Renal cortex interstitium (tissue), 11 donors: Measurements from ENCODE around the gene SLC1A2. TPM values are rescaled to one million over a fixed set of nuclear protein-coding genes. Genes with fewer than 3 reads are reported as not detected.

Experiments used
- DNase-seq, 11 donors: peaks; one replicate each; pipeline ENCODE4 v3.0.0-alpha.2; 2013; ENCODE audit warnings: low read depth in 9 of 11, low spot score in 4 of 11; ENCODE audit errors: extremely low read depth in 1 of 11
- polyA plus RNA-seq, 3 donors: library from polyadenylated mRNA; unstranded; fragments of 120-200 nt; gene quantifications; one replicate each; pipeline ENCODE4 v1.2.1, GENCODE V29; 2013; ENCODE audit not compliant: insufficient read length in 3 of 3

Gene SLC1A2
- polyA plus RNA-seq, 3 donors: 0.47 to 0.64 (median 0.58) TPM

DNA sequence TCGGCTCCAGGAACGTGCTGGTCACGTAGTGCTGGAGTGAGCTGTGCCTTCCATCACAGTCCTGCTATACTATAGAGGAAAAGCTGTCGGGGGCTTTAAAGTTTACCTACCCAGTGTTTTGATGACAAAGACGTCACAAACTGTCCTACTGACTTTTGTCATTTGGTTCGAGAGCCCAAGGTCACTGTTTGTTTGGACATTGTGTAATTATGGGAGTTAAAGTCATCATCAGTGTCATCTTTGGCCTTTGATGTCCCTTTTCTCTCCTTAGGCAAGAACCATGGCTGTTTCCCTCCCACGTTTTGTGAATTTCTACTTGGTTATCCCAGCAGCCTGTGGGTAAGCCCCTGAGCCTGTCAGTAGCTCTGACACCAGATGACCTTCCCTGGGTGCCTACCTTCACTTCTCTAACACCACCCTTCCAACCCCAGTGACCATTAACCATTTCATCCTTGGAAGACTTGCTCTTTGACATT is 59.3 kb downstream of the SLC1A2 start:
- no peak for DNase-seq

DNA sequence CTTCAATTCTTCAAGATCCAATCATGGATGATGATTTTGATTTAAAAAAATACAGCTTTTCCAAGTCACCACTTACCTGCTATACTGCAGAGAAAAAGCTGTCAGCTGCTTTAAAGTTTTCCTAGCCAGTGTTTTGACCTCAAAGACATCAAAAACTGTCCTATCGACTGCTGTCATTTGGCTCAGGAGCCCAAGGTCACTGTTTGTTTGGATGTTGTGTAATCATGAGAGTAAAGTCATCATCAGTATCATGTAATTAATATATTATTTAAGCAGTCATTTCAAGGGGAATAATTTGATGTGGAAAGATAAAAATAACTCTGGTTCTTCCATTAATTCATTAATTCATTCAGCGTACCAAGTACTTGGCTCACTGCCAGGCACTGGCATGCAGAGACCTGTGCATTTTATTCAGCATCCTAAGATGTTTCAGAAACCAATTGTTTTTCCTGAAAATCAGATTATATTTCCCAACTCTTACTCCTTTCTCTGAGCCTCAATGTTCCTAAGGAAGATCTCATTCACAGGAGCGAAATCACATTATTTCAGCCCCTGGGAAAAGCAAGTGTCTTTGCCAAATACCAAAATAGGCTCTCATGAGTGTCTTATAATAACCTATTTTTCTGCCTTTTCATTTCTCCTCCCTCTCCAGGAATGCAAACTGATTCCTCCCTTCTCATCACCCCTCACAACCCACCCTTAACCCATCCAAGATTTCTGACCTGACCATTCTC is 59.9 kb downstream of the SLC1A2 start:
- DNase-seq: no peak

DNA sequence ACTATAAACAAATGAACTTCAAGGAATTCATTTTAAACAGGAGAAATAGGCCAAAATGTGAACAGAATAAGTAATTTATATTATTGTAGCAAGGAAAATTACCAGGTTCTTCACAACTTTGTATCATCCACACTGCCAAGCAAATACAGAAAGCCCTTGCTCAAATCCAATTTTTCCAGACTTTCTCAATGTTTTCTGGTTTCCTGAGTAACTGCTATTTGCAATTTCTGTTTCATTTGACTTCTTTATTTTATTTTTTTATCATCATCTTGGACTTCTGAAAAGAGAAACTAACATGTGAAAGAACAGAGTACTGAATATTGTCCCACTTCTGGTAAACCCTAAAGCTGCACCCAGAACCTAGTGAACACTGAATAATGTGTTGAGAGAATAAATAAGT is 61.0 kb downstream of the SLC1A2 start:
- no peak for DNase-seq

DNA sequence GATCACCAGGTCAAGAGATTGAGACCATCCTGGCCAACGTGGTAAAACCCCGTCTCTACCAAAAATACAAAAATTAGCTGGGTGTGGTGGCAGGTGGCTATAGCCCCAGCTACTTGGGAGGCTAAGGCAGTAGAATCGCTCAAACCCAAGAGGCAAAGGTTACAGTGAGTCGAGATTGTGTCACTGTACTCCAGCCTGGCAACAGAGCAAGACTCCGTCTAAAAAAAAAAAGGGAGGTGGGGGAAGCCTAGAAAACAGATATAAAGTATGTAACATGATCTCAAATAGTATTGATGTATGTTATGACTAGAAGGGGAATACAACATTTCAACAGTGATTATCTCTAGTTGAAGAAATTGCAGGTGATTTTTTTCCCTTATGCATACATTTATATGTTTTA is 61.4 kb downstream of the SLC1A2 start:
- DNase-seq: no peak

DNA sequence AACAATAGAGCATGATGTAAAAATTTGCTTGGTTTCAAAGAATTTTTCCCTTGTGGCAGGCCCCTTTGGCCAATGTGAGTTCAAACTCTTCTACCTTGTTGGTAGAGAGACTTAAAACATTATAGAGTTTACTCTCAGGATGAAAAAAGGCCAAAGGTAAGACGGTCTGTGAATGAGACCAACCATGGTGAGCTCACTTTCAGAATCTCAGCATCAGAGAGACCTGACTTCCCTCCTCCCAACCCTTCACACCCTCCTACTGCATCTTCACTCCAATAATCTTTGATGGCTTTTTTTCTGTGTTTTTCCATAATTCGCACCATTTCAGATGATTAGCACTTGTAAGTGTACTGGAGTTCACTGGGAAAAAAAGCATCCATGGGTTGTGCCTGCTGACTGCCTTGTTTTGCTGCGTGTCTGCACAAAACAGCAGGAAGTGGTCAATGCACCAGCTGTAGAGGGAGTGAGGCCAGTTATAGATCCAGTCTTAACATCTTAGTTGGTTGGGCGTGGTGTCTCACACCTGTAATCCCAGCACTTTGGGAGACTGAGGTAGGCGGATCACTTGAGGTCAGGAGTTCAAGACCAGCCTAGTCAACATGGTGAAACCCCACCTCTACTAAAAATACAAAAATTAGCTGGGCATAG is 64.1 kb downstream of the SLC1A2 start:
- DNase-seq: no peak

DNA sequence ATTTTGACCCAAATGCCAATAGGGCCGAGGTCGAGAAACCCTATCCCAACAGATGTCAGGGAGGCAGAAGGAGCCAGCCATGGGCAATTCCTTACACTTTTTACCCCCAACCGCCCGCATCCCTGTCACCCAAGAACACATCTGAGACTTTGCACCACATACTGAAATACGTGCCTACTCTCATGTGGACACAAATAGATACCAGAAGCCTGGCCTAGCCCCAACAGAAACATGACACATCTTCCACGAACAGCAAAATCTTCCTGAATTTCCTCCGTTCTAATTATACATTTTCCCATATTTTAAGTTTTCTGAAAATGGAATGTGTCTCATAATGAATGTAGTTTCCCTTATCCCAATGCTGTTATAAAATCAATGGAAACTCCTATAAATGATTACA is 64.7 kb downstream of the SLC1A2 start:
- DNase-seq: no peak

DNA sequence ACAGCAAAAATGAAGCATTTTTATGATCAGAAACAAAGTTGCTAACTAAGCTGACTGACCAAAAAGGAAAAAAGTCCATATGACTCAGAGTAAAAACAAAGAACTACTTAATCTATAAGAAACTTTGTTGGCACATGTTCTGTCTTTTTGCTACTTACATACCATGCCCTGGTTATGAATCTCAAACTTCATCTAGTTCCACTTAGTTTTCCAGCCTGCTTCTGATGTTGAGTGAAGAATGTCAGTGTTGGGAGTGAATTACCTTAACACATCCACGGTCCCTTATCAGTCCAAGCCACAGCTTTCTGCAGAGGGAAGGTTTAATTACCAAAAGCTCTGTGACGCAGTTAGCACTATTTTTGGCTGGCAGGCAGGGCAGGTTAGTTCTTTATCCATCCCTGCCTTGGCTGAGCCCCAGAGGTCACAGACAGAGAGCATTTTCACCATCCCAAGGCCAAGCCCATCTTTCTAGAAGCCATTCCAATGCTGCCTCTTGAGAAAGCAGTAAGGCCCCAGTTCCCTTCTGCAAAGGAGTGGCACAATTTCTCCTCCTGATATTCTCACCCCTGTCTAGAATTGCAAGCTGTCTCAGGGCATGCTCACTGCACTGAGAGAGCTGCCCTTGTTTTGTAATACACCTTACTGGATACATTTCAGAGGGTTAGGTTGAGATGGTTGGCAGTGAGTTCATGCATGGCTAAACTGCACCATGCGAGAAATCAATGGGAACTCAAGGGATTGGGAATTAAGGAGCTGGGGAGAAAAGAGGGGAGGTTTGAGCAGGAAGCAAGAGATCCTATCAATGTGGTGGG is 67.1 kb downstream of the SLC1A2 start:
- DNase-seq: no peak

DNA sequence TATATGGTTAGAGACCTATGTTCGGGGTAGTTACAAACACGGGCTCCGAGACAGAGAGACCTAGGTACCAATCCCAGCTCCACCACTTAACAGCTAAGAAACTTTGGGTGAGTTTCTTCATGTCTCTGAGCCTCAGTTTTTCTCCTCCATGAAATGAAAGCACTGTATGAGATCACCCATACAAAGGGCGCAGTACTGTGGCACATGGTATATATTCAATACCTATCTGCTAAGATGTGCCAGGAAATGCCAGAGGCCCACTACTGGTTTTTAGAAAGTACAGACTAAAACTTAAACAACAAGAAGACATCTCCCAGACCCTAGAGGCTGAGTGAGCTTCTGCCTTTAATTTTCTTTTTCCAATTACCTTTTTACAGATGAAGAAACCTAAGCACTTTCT is 69.5 kb downstream of the SLC1A2 start:
- no peak for DNase-seq

DNA sequence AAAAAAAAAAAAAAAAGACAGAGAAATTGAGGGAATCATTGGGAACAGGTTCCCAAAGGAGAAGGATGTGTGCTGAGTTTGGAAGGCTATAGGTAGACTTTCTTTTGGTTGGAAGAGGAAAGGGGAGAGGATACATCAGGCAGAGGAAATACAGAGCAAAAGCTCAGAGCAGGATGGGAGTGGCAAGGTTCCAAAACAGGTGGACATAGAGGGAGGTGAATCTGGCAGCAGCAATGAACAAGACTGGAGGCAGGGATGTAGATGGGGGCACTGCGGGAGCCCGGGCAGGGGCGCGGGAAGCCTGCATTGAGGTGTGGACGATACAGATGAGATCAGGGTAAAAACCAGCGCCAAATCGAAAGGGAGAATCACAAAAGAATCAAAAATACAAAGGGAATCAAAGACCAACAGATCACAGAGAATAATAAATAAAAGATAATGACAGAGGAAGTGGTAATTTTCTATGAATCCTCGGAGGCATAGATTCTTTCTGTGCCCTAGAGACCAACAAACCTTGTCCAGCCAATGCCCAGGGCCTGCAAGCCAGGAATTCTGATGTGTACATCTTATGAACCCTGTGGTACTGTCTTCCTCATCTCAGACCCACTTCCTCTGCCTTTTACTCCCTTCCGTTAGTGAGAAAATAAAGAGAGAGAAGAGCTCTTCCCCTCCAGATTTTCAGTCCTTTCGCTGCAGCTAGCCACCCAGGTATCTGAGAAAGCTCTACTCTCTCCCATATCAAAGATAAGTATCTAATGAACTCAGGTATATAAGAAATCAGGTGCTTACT is 70.3 kb downstream of the SLC1A2 start:
- no peak for DNase-seq

DNA sequence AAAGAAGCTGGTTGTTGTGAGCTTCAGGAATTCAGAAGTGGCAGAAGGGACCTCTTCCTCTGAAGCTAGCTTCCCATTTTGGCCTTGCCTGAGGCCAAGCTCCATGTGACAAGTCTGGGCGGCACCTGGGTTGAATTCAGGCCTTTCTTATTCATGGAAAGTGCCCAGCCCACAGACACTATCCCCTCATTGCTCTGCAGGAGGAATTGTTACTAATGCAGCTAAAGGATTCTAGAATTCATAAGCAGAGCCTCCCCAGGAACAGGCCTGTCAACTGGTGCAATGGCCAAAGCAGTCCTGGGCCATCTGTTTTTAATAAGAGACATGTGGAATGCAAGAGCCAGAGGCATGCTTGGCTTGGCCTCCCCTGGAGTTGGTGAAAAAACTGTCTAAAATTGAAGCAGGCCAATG is 71.4 kb downstream of the SLC1A2 start:
- DNase-seq: no peak

DNA sequence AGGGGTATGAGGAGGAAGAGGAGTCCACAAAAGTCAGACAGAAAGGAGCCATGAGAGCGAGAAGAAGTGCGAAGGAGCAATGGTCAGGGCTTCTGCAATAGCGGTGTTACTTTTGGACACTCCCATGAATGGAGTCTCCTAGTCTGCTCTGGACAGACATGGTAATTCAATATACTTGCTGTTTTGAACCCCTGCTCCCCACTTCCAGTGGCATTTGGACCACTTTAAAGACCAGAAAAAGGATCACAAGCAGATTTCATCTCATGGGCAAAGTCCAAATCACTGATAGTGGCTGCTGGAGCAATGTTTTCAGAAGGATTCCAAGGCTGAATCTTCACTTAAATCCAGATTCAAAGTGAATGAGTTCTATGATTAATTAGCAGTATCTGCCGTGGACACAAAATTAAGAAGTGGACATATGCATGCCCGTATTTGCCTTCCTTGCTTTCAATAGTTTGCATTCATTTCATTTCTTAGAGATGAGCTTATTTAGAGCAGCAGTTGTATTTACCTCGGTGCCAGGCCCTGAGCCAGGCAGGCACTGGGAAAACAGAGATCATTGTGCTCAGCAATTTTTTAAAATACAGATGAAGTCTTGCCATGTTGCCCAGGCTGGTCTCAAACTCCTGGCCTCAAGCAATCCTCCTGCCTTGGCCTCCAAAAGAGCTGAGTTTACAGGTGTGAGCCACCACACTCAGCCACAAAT is 72.0 kb downstream of the SLC1A2 start:
- no peak for DNase-seq

DNA sequence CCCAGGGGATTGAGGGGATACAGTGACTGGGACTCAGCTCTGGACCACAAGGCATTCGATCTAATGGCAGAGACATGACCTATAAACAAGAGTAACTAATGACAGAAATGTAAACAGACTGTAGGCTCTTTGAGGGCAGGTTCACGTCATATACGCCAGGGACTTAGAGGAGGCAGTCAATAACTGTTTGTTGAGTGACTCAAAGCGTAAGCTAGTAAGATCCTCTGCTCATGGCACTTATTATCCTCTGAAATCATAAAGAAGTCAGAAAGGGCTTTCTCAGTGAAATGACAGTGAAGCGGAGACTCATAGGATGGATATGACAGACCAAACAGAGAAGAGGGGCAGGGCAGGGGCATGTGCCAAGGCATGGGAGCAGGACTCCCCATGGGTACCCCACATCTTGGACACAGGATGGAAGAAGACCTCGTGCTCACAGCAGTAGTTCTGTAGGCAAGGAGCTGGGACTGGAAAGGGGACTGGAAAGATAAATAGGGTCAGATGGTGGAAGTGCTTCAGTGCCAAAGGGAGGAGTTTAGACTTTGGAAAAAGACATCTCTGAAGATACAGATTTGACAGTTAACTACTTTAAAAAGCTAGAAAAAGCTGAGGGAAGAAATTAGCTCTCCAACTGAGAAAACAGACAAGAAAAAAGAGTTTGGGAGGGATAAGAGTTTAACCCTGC is 72.7 kb downstream of the SLC1A2 start:
- no peak for DNase-seq

DNA sequence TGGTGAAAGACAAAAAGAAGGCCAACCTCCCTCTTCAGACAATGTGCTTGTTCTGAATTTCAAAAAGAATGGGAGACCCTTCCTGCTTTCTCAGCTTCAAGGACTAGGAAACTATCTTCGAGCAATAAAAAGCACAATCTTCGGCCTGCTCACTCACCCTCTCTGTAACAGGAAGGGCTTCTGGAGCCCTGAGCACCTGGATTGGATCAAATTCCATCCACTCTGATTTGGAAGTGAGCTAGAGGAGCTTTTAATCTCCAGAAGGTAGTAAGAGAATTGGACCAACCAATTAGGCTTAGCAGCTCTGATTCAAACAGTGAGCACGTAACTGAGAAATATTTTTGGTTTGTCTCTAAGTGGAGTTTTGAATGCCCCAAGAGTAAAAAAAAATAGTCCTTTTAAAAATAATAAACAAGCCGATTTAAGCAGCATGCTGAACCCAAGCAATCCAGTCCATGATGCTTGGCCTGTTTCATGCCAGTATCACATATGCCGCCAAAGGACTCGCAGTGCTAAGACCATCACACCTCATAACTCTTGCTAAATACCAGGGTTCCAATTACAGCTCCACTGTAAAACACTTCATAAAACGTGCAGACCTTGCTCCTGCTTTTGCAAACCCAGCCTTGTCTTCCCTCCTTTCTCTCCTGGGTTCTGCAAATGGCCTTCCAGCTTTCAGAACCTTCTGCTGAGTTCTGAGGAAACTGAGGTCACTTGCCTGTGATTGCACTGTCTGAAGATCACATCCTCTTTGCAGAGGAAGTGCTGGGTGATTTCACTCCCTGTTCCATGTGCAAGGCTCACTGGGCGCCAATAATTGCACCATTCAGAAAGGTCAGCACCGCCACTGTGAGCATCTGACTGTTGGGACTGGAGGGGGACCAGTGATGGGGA is 74.4 kb downstream of the SLC1A2 start:
- peak in 8 of 11 donors; percentile 20 to 70 (median 40) for DNase-seq

DNA sequence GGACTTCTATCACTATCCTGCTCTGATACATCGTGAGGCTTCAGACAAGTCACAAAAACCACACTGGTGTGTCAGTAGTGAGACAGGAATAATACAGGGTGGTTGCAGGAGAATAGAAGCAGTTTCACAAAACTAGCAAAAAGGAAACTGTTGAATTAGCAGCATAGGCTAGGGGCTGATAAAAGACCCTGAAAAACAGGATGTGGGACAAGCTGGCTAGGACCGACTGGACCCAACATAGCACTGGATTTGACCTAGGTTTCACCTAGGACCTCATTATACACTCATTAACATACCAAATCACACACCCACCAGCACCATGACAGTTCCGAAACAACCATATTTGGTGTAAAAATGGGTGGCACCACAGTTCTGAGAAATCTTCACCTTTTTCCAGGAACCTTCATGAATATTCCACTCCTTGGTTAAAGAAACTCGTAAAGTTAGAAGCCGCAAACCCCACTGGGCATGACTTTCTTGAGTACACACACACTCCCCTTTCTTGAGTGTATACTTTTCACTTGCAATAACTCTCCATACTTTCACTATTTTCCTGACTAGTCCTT is 76.2 kb downstream of the SLC1A2 start:
- DNase-seq: no peak

DNA sequence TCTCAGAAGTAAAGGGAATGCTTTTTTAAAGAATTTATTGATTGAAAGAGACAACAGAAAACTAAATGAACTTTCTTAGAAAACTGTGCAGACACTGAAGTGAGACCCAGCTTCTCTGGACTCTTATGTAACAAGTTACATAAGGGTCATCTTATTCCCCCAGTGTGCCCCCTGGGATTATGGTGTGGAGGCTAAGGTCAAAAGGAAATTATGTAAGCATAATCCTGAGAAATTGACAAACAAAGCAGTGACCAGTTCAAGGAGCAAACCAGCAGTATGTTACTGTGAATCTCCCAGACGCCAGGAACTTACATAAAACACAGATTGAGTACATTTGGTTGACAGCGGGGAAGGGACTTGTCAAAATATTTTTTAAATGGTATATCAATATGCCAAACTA is 78.6 kb downstream of the SLC1A2 start:
- DNase-seq: no peak

DNA sequence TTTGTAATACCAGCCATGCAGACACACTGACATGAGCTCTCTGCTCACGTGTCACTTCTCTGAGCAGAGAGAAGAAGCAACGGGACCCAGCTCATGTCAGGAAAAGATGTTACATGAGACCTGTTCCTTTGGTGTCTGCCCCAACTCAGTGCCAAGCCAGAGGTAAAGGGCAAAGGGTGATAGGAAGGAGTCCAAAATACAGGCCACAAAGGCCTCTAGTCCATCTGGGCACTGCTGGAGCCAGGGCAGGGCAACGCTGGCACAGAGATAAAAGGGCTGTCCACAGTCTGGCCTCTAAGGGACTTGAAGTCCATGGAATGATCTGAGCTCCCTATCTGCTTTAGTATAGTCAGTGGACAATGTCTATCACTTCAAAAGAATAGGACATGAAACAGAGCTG is 79.3 kb downstream of the SLC1A2 start:
- no peak for DNase-seq

DNA sequence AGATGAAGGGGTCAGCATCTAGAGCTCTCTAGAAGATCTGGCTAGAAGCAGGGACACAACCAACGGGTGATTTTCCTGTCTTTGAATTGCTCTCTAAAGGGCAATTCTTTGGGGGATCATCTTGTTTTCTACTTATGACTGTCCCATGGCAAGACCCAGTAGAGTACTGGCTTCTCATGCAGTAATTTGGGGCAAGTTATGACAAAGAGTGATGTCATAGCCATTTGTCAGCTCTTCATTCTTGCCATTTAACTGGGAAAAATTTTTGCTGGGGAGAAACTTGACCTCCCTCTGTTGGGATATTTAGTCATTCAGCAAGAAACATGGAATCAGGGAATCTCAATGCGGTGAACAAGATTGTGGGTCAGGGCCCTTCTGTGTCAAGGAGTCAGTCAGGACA is 80.4 kb downstream of the SLC1A2 start:
- DNase-seq: no peak
